Heart left ventricle (tissue), 16 donors: ENCODE results near the gene PARD3B. TPM values are rescaled to one million over a fixed set of nuclear protein-coding genes. Genes with fewer than 3 reads are reported as not detected.

ENCODE experiments used
- ATAC-seq, 4 donors: fragments of 200-7000 bp; cut with Tn5 transposase; one replicate each; pipeline ENCODE4 v1.9.1; 2020 to 2022; ENCODE audit warnings: moderate library complexity in 4 of 4, mild to moderate bottlenecking in 3 of 4, moderate number of reproducible peaks in 1 of 4
- DNase-seq, 5 donors: peaks; one replicate each; pipeline ENCODE4 v3.0.0-alpha.2; 2020
- H3K27ac ChIP-seq, 12 donors: fragments of 200-600 bp; sonication (generic) in 4 of 12; one replicate each; pipeline versions ENCODE4 v1.5.0 to v1.8.0; 2016 to 2022; ENCODE audit warnings: mild to moderate bottlenecking in 2 of 12
- H3K27me3 ChIP-seq, 9 donors: fragments of 200-600 bp; sonication (generic) in 2 of 9; one replicate each; pipeline versions ENCODE4 v1.5.1 to v1.8.0; 2016 to 2022; ENCODE audit warnings: mild to moderate bottlenecking in 3 of 9
- H3K36me3 ChIP-seq, 9 donors: fragments of 200-600 bp; sonication (generic) in 2 of 9; one replicate each; pipeline versions ENCODE4 v1.5.0 to v1.8.0; 2018 to 2022; ENCODE audit warnings: mild to moderate bottlenecking in 2 of 9
- H3K4me1 ChIP-seq, 12 donors: fragments of 200-600 bp; sonication (generic) in 4 of 12; one replicate each; pipeline versions ENCODE4 v1.5.0 to v1.8.0; 2016 to 2022; ENCODE audit warnings: mild to moderate bottlenecking in 3 of 12
- H3K4me3 ChIP-seq, 12 donors: fragments of 200-600 bp; sonication (generic) in 4 of 12; one replicate each; pipeline versions ENCODE4 v1.5.0 to v1.8.0; 2017 to 2022; ENCODE audit warnings: mild to moderate bottlenecking in 9 of 12, moderate library complexity in 4 of 12
- H3K9me3 ChIP-seq, 12 donors: fragments of 200-600 bp; sonication (generic) in 4 of 12; one replicate each; pipeline versions ENCODE4 v1.5.0 to v1.8.0; 2016 to 2022; ENCODE audit warnings: mild to moderate bottlenecking in 1 of 12
- POLR2A ChIP-seq, 2 donors: fragments of 450-650 bp; IDR thresholded peaks; one replicate each; pipeline ENCODE4 v1.6.1; 2017; ENCODE audit warnings: antibody characterized with exemption in 2 of 2, mild to moderate bottlenecking in 2 of 2, moderate library complexity in 2 of 2
- WGBS, 4 donors: extraction: QIAGEN DNeasy Blood & Tissue Kit in 2 of 4; methylation state at CpG; one replicate each; pipeline versions ENCODE4 v1.1.5 to v1.1.7; 2013 to 2018; 5-methylcytosine and 5-hydroxymethylcytosine counted together
- intact Hi-C, 10 donors: fragments of 100-400 bp; cut with DNase I; formaldehyde crosslinking; loops; one replicate each; pipeline versions ENCODE4 v1.11.1 to v1.14.2; 2022
- polyA plus RNA-seq, 2 donors: library from polyadenylated mRNA; stranded (reverse); fragments of 200-250 nt; gene quantifications; one replicate each; pipeline ENCODE4 v1.2.3, GENCODE V29; 2013
- total RNA-seq, 9 donors: library from RNA; depleted of rRNA in 2 of 9; stranded (reverse); fragments of >200 nt in 2 of 9; fragmentation: NEBNext Ultra II Directional in 3 of 9; extraction: Animal tissue kit (Norgen Biotek cat#: 25700) in 3 of 9; gene quantifications; one replicate each; pipeline versions ENCODE4 v1.1.0 to v1.2.4, GENCODE V29; 2016 to 2023
- TF ChIP-seq, protein P1 (sequence below), 12 donors: fragments of 200-600 bp; sonication (generic) in 4 of 12; IDR thresholded peaks; one replicate each; pipeline versions ENCODE4 v1.5.0 to v1.8.0; 2018 to 2022; ENCODE audit warnings: antibody characterized with exemption in 12 of 12, mild to moderate bottlenecking in 5 of 12
- donor health status: ischemic (EF 13 %, LVEDD 7.1; RV severe dilation, severe dysfunction).
- donor health status: healthy with polysubstance abuse.
- donor health status: DM: no; HTN: yes; CAD: no.
- donor health status: DM: no; HTN: no; CAD: no.
- donor health status: ischemic (EF 25% LVEDD 6.9; RV normal size, moderate dysfunction).
- donor health status: ischemic (EF 25% LVEDD 5.7; RV mildly dilated, moderate dysfunction).
- donor health status: healthy.
- donor health status: DM: yes; HTN: yes; CAD: no.
- donor health status: ischemic (EF 35%, LVEDD 5.7; RV mildly dilated, moderate dysfunction).
- donor health status: nonischemic (EF 11% LVEDD 7.7; RV severe dilation, severe dysfunction).
- donor health status: DM: yes; HTN: yes; CAD: no.
- donor health status: PGD.
- donor health status: ischemic (EF 29% LVEDD 5.4; RV normal size, mild dysfunction).
- donor health status: nonischemic (EF 23%, LVEDD 6.1; RV moderate dilation, normal function).

Gene PARD3B
- total and polyA plus RNA-seq, 11 donors: 0.71 to 15.1 (median 6.2) TPM

- intact Hi-C loops: no loop called here
- DNase-seq (no peak), ATAC-seq (no peak)
- Histone ChIP-seq H3K27me3 (no peaks in the 10 kb centered on the region), H3K4me1 (peaks cover 0 to 3% (median 0%) of the 10 kb centered on the region in 12 donors), H3K4me3 (no peak overlapping the region), H3K27ac (no peak overlapping the region), H3K36me3 (no peaks in the 10 kb centered on the region), H3K9me3 (no peaks in the 10 kb centered on the region)
- no peak for TF ChIP-seq POLR2A (IDR thresholded peaks at IDR 0.05)
- TF ChIP-seq, protein P1, sequence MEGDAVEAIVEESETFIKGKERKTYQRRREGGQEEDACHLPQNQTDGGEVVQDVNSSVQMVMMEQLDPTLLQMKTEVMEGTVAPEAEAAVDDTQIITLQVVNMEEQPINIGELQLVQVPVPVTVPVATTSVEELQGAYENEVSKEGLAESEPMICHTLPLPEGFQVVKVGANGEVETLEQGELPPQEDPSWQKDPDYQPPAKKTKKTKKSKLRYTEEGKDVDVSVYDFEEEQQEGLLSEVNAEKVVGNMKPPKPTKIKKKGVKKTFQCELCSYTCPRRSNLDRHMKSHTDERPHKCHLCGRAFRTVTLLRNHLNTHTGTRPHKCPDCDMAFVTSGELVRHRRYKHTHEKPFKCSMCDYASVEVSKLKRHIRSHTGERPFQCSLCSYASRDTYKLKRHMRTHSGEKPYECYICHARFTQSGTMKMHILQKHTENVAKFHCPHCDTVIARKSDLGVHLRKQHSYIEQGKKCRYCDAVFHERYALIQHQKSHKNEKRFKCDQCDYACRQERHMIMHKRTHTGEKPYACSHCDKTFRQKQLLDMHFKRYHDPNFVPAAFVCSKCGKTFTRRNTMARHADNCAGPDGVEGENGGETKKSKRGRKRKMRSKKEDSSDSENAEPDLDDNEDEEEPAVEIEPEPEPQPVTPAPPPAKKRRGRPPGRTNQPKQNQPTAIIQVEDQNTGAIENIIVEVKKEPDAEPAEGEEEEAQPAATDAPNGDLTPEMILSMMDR (IDR thresholded peaks at IDR 0.05): no peak
- WGBS, 4 donors: 92 to 95% (median 93%) methylated on average over 3 of the region's 3 CpGs
Observed at GRCh38 chr2:204834716-204835384, 289.6 kb downstream of the PARD3B start.

DNA sequence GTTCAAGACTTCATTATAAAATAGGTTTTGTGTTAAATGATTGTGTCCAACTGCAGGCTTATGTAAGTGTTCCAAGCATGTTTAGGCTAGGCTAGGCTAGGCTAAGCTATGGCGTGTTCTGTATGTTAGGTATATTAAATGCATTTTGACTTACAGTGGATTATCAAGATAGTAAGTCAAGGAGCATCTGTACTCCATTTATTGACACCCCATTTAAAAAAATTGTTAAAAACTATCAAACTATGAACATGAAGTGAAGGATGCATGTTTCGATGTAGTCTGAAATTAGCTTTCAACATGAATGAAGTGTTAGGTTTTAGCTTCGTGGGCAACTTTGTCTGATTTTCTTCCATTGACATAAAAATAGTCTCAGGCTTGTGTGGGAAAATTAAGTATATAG, 290.5 kb downstream of the PARD3B start:
- 93 to 96% (median 95%) methylated on average over 3 of the region's 3 CpGs for WGBS, 4 donors
- Histone ChIP-seq H3K4me3 (no peak overlapping the region), H3K27ac (no peak overlapping the region), H3K4me1 (no peaks in the 10 kb centered on the region), H3K36me3 (no peaks in the 10 kb centered on the region), H3K9me3 (no peaks in the 10 kb centered on the region), H3K27me3 (no peaks in the 10 kb centered on the region)
- DNase-seq (no peak), ATAC-seq (no peak)
- intact Hi-C loops: no loop called here
- TF ChIP-seq, protein P1 (IDR thresholded peaks at IDR 0.05): no peak
- TF ChIP-seq POLR2A (IDR thresholded peaks at IDR 0.05): no peak

DNA sequence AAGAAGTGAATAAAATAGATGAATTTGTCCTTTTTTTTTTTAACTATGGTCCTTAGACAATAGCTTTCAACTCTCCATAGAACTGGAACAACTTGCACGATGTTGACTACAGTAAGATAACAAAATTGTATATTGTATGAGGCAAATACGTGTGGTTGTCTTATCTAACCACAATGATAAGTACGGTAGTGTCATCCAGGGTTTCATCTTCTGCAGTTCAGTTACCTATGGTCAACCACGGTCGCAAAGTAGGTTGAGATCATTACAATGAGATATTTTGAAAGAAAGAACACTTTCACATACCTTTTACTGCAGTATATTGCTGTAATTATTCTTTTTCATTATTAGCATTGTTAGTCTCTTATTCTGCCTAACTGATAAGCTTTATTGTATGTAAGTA, 295.2 kb downstream of the PARD3B start:
- Histone ChIP-seq H3K27me3 (no peaks in the 10 kb centered on the region), H3K4me3 (no peak overlapping the region), H3K36me3 (no peaks in the 10 kb centered on the region), H3K9me3 (no peaks in the 10 kb centered on the region), H3K4me1 (peaks cover 0 to 15% (median 3%) of the 10 kb centered on the region in 12 donors), H3K27ac (no peak overlapping the region)
- ATAC-seq: no peak
- intact Hi-C loops: no loop called here
- no peak for DNase-seq
- 87 to 92% (median 89%) methylated on average over 5 of the region's 5 CpGs for WGBS, 4 donors
- TF ChIP-seq POLR2A (IDR thresholded peaks at IDR 0.05): no peak
- TF ChIP-seq, protein P1 (IDR thresholded peaks at IDR 0.05): no peak

DNA sequence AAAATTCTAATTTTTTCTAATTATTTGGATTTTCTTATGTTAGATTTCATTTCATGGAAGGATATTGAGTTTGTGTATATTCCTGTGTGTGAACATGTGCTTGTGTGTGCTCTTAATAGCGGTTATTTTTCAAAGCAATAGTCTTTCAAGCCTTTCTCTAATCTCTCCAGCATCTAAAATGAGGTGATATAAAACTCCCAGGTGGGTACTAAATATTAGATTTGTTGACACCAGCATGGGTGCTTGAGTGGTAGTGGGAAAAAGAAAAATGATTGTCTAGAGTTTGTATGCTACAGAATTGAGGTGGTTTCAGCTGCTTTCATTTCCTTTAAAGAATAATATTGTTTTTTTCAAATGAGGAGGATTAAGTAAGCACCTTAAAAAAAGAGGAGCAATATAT, 296.8 kb downstream of the PARD3B start:
- intact Hi-C loops: no loop called here
- ATAC-seq (no peak), DNase-seq (no peak)
- TF ChIP-seq, protein P1 (IDR thresholded peaks at IDR 0.05): no peak
- no peak for TF ChIP-seq POLR2A (IDR thresholded peaks at IDR 0.05)
- H3K27ac ChIP-seq: no peak overlapping the region
- no peaks in the 10 kb centered on the region for H3K36me3 ChIP-seq
- no peaks in the 10 kb centered on the region for H3K27me3 ChIP-seq
- H3K9me3 ChIP-seq: no peaks in the 10 kb centered on the region
- H3K4me1 ChIP-seq: peaks cover 0 to 15% (median 3%) of the 10 kb centered on the region in 12 donors
- no peak overlapping the region for H3K4me3 ChIP-seq
- 97 to 100% (median 98%) methylated on average over 1 of the region's 1 CpG for WGBS, 4 donors
